HepG2 (cell line): ENCODE data around the gene PIK3CG. TPM values are rescaled to one million over a fixed set of nuclear protein-coding genes. Genes with fewer than 3 reads are reported as not detected.

ENCODE experiments used
- ATAC-seq: fragments of 200-7000 bp; cut with Tn5 transposase; 3 replicates; pipeline ENCODE4 v1.9.1; 2020; ENCODE audit warnings: mild to moderate bottlenecking, moderate library complexity
- BruUV-seq: library from RNA; stranded (reverse); fragments of 400-500 nt; replicated peaks from 2 replicates; lab custom pipeline; 2021; lab: Mats Ljungman, UMichigan
- CTCF ChIA-PET: fragments of 300-600 bp; formaldehyde crosslinking; extraction: SDS; loops from one replicate; lab custom pipeline; 2021; ENCODE audit warnings: low total read pairs, inconsistent platforms, low intra/inter-chr PET ratio; lab: Yijun Ruan, JAX
- POLR2A ChIA-PET: fragments of 350-600 bp; sonication (Branson Sonifier 250); formaldehyde crosslinking; loops from one replicate; lab custom pipeline; 2020; ENCODE audit warnings: antibody characterized with exemption, inconsistent platforms; lab: Yijun Ruan, JAX
- DNase-seq: peaks from one replicate; pipeline ENCODE4 v3.0.0-alpha.2; 2015; ENCODE audit warnings: low spot score
- FAIRE-seq: peaks from 3 replicates; lab custom pipeline; 2011; peaks lifted over from hg19 to GRCh38; lab: Jason Lieb, UNC
- H2AFZ ChIP-seq: one replicate; pipeline ENCODE4 v1.6.1; 2011; ENCODE audit warnings: low read length, inconsistent platforms
- H3K27ac ChIP-seq: fragments of 300-600 bp; 3 replicates; pipeline ENCODE4 v1.8.0; 2011; ENCODE audit warnings: mixed run types, mild to moderate bottlenecking, mixed read lengths, low read length, inconsistent platforms; ENCODE audit not compliant: insufficient read depth; ENCODE audit errors: extremely low read length
- H3K27me3 ChIP-seq, 2 experiments: fragments of 200-600 bp in 1 of 2; 2 replicates in 1 of 2; 3 replicates in 1 of 2; pipeline versions ENCODE4 v1.6.0 to v1.8.0; 2011; ENCODE audit warnings: low read length in 2 of 2, mild to moderate bottlenecking in 2 of 2, moderate library complexity in 2 of 2, inconsistent platforms in 1 of 2; ENCODE audit not compliant: insufficient read depth in 2 of 2, control insufficient read depth in 1 of 2
- H3K36me3 ChIP-seq, 2 experiments: fragments of 200-600 bp in 1 of 2; replicated peaks in 1 of 2; 2 replicates in 1 of 2; 3 replicates in 1 of 2; pipeline versions ENCODE4 v1.5.1 to v1.8.0; 2011; ENCODE audit warnings: low read length in 2 of 2, inconsistent platforms in 1 of 2; ENCODE audit not compliant: insufficient read depth in 2 of 2, control insufficient read depth in 1 of 2
- H3K4me1 ChIP-seq: 2 replicates; pipeline ENCODE4 v1.5.1; 2012; ENCODE audit warnings: low read length, inconsistent platforms; ENCODE audit not compliant: insufficient read depth
- H3K4me2 ChIP-seq: 2 replicates; pipeline ENCODE4 v1.6.0; 2011; ENCODE audit warnings: low read depth, low read length, inconsistent platforms
- H3K4me3 ChIP-seq, 3 experiments: fragments of 200-600 bp in 1 of 3; sonication (generic), shearing (Covaris generic) in 1 of 3; replicated peaks in 1 of 3; 2 replicates each; pipeline ENCODE4 v1.5.1; 2011 to 2016; ENCODE audit warnings: low read length in 3 of 3, inconsistent platforms in 2 of 3, low read depth in 2 of 3, mild to moderate bottlenecking in 2 of 3, control low read depth in 1 of 3, mixed read lengths in 1 of 3; ENCODE audit not compliant: insufficient read depth in 1 of 3
- H3K79me2 ChIP-seq: one replicate; pipeline ENCODE4 v1.6.1; 2011; ENCODE audit warnings: low read length, inconsistent platforms; ENCODE audit not compliant: insufficient read depth
- H3K9ac ChIP-seq: 2 replicates; pipeline ENCODE4 v1.6.0; 2011; ENCODE audit warnings: mild to moderate bottlenecking, low read depth, low read length, inconsistent platforms; ENCODE audit not compliant: insufficient read depth
- H3K9me3 ChIP-seq: 2 replicates; pipeline ENCODE4 v1.5.1; 2012; ENCODE audit warnings: mild to moderate bottlenecking, low read length
- H4K20me1 ChIP-seq: 2 replicates; pipeline ENCODE4 v1.6.0; 2011; ENCODE audit warnings: inconsistent platforms, mild to moderate bottlenecking, low read length, moderate library complexity; ENCODE audit not compliant: insufficient read depth
- ATM ChIP-seq: fragments of 450-650 bp; IDR thresholded peaks from 2 replicates; pipeline ENCODE4 v1.7.1; 2017; ENCODE audit warnings: mild to moderate bottlenecking, borderline replicate concordance
- MATR3 ChIP-seq: sonication (generic); formaldehyde crosslinking; IDR thresholded peaks from 2 replicates; pipeline ENCODE4 v1.4.0; 2020; ENCODE audit warnings: missing genetic modification reagents
- NR2F1 ChIP-seq, 2 experiments: fragments of 450-650 bp in 1 of 2; formaldehyde crosslinking in 1 of 2; IDR thresholded peaks; 2 replicates each; pipeline versions ENCODE4 v1.5.0 to v1.6.1; 2016 to 2020; ENCODE audit warnings: mild to moderate bottlenecking in 1 of 2, missing compliant biosample characterization in 1 of 2, missing genetic modification reagents in 1 of 2, moderate library complexity in 1 of 2
- PCBP2 ChIP-seq: fragments of 200-400 bp; formaldehyde crosslinking; optimal IDR thresholded peaks from 2 replicates; pipeline ENCODE3; 2018; ENCODE audit warnings: low read length, low read depth; ENCODE audit not compliant: poor library complexity, severe bottlenecking
- TBP ChIP-seq: sonication (generic); formaldehyde crosslinking; IDR thresholded peaks from 2 replicates; pipeline ENCODE4 v1.5.0; 2020; ENCODE audit warnings: missing genetic modification reagents
- ZBTB43 ChIP-seq: sonication (generic); formaldehyde crosslinking; conservative IDR thresholded peaks from 2 replicates; pipeline ENCODE4 v1.4.0; 2020; ENCODE audit warnings: missing genetic modification reagents
- ZKSCAN1 ChIP-seq: fragments of 150-350 bp; IDR thresholded peaks from 2 replicates; pipeline ENCODE4 v1.6.1; 2014; ENCODE audit warnings: low read length
- ZNF281 ChIP-seq: sonication (generic); formaldehyde crosslinking; IDR thresholded peaks from 2 replicates; pipeline ENCODE4 v1.4.0; 2020; ENCODE audit warnings: missing genetic modification reagents, borderline replicate concordance
- ZNF563 ChIP-seq: sonication (generic); formaldehyde crosslinking; IDR thresholded peaks from 2 replicates; pipeline ENCODE4 v1.8.0; 2022; ENCODE audit warnings: mild to moderate bottlenecking, moderate library complexity, missing genetic modification reagents
- ZNF567 ChIP-seq: sonication (generic); formaldehyde crosslinking; IDR thresholded peaks from 2 replicates; pipeline ENCODE4 v1.8.1; 2023; ENCODE audit warnings: mild to moderate bottlenecking, missing genetic modification reagents, borderline replicate concordance
- ZNF709 ChIP-seq: sonication (generic); formaldehyde crosslinking; IDR thresholded peaks from 2 replicates; pipeline ENCODE4 v1.5.0; 2020; ENCODE audit warnings: mild to moderate bottlenecking, missing genetic modification reagents
- ZNF816 ChIP-seq: sonication (generic); formaldehyde crosslinking; IDR thresholded peaks from 2 replicates; pipeline ENCODE4 v1.8.0; 2022; ENCODE audit warnings: missing genetic modification reagents, mild to moderate bottlenecking, borderline replicate concordance
- ZSCAN25 ChIP-seq: sonication (generic); formaldehyde crosslinking; IDR thresholded peaks from 2 replicates; pipeline ENCODE4 v1.8.0; 2022; ENCODE audit warnings: mild to moderate bottlenecking, missing genetic modification reagents
- WGBS: methylation state at CpG from one replicate; pipeline ENCODE4 v1.1.6; 2017; ENCODE audit warnings: low lambda C conversion rate; 5-methylcytosine and 5-hydroxymethylcytosine counted together
- in situ Hi-C: cut with HindIII; loops from 2 replicates; pipeline ENCODE4 v1.10.0; 2017; ENCODE audit warnings: low pct_unique_long_range_greater_than_20kb; ENCODE audit not compliant: extremely low pct_ligation_motif_present
- intact Hi-C: fragments of 100-400 bp; cut with micrococcal nuclease; formaldehyde crosslinking; loops from one replicate; pipeline ENCODE4 v1.10.0; 2022; ENCODE audit not compliant: unreplicated experiment
- polyA plus RNA-seq, 8 experiments: library from polyadenylated mRNA; depleted of rRNA in 3 of 8; stranded (reverse) in 7 of 8; unstranded in 1 of 8; fragments of >200 nt; fragmentation: Illumina TruSeq in 4 of 8; extraction: Trizol in 4 of 8; gene quantifications; 2 replicates each; pipeline versions ENCODE4 v1.2.1 to v1.2.3, GENCODE V29; 2011 to 2016; ENCODE audit warnings: low read depth in 4 of 8, missing spikeins in 1 of 8, mixed read lengths in 1 of 8; ENCODE audit not compliant: insufficient read depth in 1 of 8
- total RNA-seq, 5 experiments: library from RNA; depleted of rRNA; stranded (reverse); fragments of >200 nt; fragmentation: Illumina TruSeq; extraction: Trizol; gene quantifications; 2 replicates each; pipeline ENCODE4 v1.2.3, GENCODE V29; 2016; ENCODE audit warnings: low read depth in 1 of 5
- TF ChIP-seq, protein P1 (sequence below): sonication (generic); formaldehyde crosslinking; IDR thresholded peaks from 2 replicates; pipeline ENCODE4 v1.4.0; 2020; ENCODE audit warnings: mild to moderate bottlenecking, low read depth, missing genetic modification reagents
- TF ChIP-seq, protein P2 (sequence below): sonication (generic); formaldehyde crosslinking; IDR thresholded peaks from 2 replicates; pipeline ENCODE4 v1.4.0; 2020; ENCODE audit warnings: missing genetic modification reagents, low read depth, mild to moderate bottlenecking, borderline replicate concordance

PIK3CG gene
- total and polyA plus RNA-seq, 2 of the 13 experiments (the other 11 are each of a cell fraction or from before 2014, with no cell fraction given), result not detected

GRCh38 chr7:106863274-106863997, 1.6 kb upstream of the PIK3CG start:
- H3K4me2 ChIP-seq, result no peak overlapping the region
- CTCF ChIA-PET, result no interaction called here
- H3K36me3 ChIP-seq, result no peaks in the 10 kb centered on the region
- POLR2A ChIA-PET, result no interaction called here
- H4K20me1 ChIP-seq, result no peaks in the 10 kb centered on the region
- H2AFZ ChIP-seq, result no peak overlapping the region
- no peaks in the 10 kb centered on the region for H3K27me3 ChIP-seq
- FAIRE-seq (no peak), DNase-seq (no peak), ATAC-seq (no peak)
- H3K9ac ChIP-seq, result no peak overlapping the region
- no peak overlapping the region for H3K4me3 ChIP-seq
- no peak overlapping the region for H3K27ac ChIP-seq
- intact Hi-C loops, result no loop called here
- BruUV-seq, result no TSS peak
- WGBS, result 1% methylated on average over 3 of the region's 3 CpGs
- in situ Hi-C loops, result no loop called here
- H3K9me3 ChIP-seq, result no peaks in the 10 kb centered on the region
- no peaks in the 10 kb centered on the region for H3K79me2 ChIP-seq
- H3K4me1 ChIP-seq, result no peaks in the 10 kb centered on the region
- TF ChIP-seq NR2F1 (CRISPR knock-in tag; IDR thresholded peaks at IDR 0.05), result no peak
- TF ChIP-seq ZNF816 (CRISPR knock-in tag), result no peak
- TF ChIP-seq ZNF563 (CRISPR knock-in tag), result no peak
- no peak for TF ChIP-seq TBP
- no peak for TF ChIP-seq ZNF567 (CRISPR knock-in tag)
- TF ChIP-seq ZNF709, result no peak
- no peak for TF ChIP-seq PCBP2
- TF ChIP-seq MATR3 (CRISPR knock-in tag), result no peak
- TF ChIP-seq, protein P1, sequence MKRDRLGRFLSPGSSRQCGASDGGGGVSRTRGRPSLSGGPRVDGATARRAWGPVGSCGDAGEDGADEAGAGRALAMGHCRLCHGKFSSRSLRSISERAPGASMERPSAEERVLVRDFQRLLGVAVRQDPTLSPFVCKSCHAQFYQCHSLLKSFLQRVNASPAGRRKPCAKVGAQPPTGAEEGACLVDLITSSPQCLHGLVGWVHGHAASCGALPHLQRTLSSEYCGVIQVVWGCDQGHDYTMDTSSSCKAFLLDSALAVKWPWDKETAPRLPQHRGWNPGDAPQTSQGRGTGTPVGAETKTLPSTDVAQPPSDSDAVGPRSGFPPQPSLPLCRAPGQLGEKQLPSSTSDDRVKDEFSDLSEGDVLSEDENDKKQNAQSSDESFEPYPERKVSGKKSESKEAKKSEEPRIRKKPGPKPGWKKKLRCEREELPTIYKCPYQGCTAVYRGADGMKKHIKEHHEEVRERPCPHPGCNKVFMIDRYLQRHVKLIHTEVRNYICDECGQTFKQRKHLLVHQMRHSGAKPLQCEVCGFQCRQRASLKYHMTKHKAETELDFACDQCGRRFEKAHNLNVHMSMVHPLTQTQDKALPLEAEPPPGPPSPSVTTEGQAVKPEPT (CRISPR knock-in tag), result no peak
- TF ChIP-seq ZKSCAN1, result no peak
- no peak for TF ChIP-seq ZSCAN25 (CRISPR knock-in tag)
- TF ChIP-seq ATM, result no peak
- TF ChIP-seq, protein P2, sequence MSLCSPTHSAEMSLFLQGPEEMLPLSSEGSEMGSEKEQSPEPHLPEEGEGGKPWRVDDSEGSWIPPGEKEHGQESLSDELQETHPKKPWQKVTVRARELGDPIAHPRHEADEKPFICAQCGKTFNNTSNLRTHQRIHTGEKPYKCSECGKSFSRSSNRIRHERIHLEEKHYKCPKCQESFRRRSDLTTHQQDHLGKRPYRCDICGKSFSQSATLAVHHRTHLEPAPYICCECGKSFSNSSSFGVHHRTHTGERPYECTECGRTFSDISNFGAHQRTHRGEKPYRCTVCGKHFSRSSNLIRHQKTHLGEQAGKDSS, result no peak
- no peak for TF ChIP-seq ZNF281
- no peak for TF ChIP-seq ZBTB43
